ENCODE data around the gene SYNE3. TPM values are rescaled to one million over a fixed set of nuclear protein-coding genes. Genes with fewer than 3 reads are reported as not detected.

Gene SYNE3
- total RNA-seq, 1 experiment from 2014 or later, result 1.2 TPM

DNA sequence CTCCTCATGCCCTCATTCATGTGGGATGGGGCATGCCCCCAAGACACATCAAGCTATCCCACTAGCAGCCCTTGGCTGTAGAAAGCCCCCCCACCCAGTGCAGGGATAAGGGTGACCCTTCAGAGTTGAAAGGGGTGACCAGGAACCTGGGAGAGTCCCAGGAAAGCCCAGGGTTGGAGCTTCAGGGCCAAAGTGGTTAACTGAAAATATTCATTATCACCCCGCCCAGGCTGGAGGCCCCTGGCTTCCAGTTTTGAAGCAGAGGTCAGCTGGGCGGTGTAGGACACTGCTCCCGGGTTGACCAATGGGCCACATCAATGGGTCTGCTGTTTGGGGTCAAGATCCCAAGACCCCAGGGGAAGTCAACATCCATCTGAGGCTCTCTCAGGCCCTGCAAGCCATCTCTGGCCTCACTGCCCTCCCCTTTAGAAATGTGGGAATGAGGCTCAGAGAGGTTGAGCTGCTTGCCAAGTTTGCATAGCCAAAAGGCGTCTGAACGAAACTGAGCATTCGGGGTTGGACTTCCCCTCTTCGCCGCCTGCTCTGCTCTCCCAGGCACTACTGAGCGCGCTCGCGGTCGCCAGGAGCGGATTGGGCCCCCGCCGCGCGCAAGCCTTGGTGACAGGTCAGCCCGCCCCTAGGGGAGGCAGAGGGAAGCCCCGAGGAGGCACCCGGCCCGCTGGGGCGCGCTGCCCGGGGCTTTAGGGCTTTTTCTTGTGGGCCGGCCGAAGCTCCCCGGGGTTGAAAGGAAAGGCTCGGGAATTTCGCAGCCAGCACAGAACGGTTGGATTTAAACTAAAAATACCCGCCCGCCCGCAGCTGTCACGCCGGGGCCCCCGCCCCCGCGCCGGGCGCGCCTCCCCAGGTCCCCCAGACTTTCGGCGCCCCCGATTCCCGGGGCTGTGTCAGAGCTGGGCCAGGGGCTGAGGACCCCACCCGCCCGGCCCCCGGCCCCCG is 576 bp downstream of the SYNE3 start:
- ChIA-PET CTCF (interaction anchor here (0.6 kb wide), 1 partner anchor 63 kb away, joined by 3 read pairs; no protein-coding TSS in a partner anchor), POLR2A (ENCODE audit: unreplicated experiment) (no interaction called here)
- ATAC-seq (peak; percentile 58), DNase-seq (peak; percentile 40)
- H3K36me3 ChIP-seq (ENCODE audit: low read depth, low read length), result no peaks in the 10 kb centered on the region
- no peaks in the 10 kb centered on the region for H3F3A ChIP-seq (ENCODE audit: low read length, unreplicated experiment)
- peaks cover 20% of the 10 kb centered on the region for H3K4me1 ChIP-seq (ENCODE audit: insufficient read depth, low read length)
- no peaks in the 10 kb centered on the region for H3K9me3 ChIP-seq (ENCODE audit: low read length)
- H3K9ac ChIP-seq (ENCODE audit: low read length), result peak overlapping the region; percentile 47
- intact Hi-C loops (cut with micrococcal nuclease), result no loop called here
- no peak overlapping the region for H3K27ac ChIP-seq (ENCODE audit: low read length)
- TF ChIP-seq EZH2phosphoT487 (IDR thresholded peaks at IDR 0.05; ENCODE audit: borderline replicate concordance, low read length) (no peak), CTCF (conservative IDR thresholded peaks at IDR 0.05; ENCODE audit: low read depth, low read length) (peak; percentile 31; the same call in 1 of the 2 replicates)
- BruUV-seq (replicated peaks), result TSS peak; percentile 22
- H3K27me3 ChIP-seq (ENCODE audit: low read length), result no peaks in the 10 kb centered on the region
- H4K20me1 ChIP-seq (ENCODE audit: low read length), result no peaks in the 10 kb centered on the region
- H3K4me3 ChIP-seq (ENCODE audit: low read length), result peak overlapping the region; percentile 75
- no peaks in the 10 kb centered on the region for H3K9me2 ChIP-seq (replicated peaks; ENCODE audit: low read length)
- H3K79me2 ChIP-seq (ENCODE audit: low read length), result no peaks in the 10 kb centered on the region
- peak overlapping the region; percentile 91 for H2AFZ ChIP-seq (ENCODE audit: low read length)
- H3K4me2 ChIP-seq (ENCODE audit: low read length), result peak overlapping the region; percentile 97

DNA sequence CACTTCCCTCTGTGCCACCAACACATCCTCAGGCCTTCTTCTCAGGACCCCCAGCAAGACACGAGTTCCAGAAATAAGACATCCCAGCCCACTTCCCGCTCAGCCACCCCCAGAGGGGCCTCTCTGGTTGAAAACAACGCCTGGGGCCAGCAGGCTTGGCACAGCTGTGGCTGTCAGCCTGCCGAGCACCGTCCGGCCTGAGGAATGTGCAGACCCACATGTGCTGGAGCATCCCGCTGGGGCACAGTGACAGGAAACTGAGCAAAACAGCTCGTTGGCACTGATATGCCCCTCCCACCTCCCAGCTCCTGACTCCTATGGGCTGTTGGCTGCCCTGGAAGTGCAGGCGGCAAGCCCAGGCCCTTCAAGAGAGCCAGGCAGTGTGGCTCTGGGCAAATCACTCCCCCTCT is 1.4 kb downstream of the SYNE3 start:
- intact Hi-C loops (cut with micrococcal nuclease), result no loop called here
- H2AFZ ChIP-seq (ENCODE audit: low read length), result no peak overlapping the region
- BruUV-seq (replicated peaks), result no TSS peak
- H3K27me3 ChIP-seq (ENCODE audit: low read length), result no peaks in the 10 kb centered on the region
- POLR2A ChIA-PET (ENCODE audit: unreplicated experiment), result no interaction called here
- CTCF ChIA-PET, result no interaction called here
- no peak for DNase-seq
- H3K4me2 ChIP-seq (ENCODE audit: low read length), result no peak overlapping the region
- no peaks in the 10 kb centered on the region for H3K9me2 ChIP-seq (replicated peaks; ENCODE audit: low read length)
- H3K9ac ChIP-seq (ENCODE audit: low read length), result no peak overlapping the region
- no peaks in the 10 kb centered on the region for H3F3A ChIP-seq (ENCODE audit: low read length, unreplicated experiment)
- H3K9me3 ChIP-seq (ENCODE audit: low read length), result no peaks in the 10 kb centered on the region
- H4K20me1 ChIP-seq (ENCODE audit: low read length), result no peaks in the 10 kb centered on the region
- no peaks in the 10 kb centered on the region for H3K36me3 ChIP-seq (ENCODE audit: low read depth, low read length)
- H3K4me1 ChIP-seq (ENCODE audit: insufficient read depth, low read length), result peaks cover 15% of the 10 kb centered on the region
- TF ChIP-seq EZH2 (IDR thresholded peaks at IDR 0.05; ENCODE audit: low read length, unreplicated experiment) (no peak), CTCF (conservative IDR thresholded peaks at IDR 0.05; ENCODE audit: low read depth, low read length) (no peak), EZH2phosphoT487 (IDR thresholded peaks at IDR 0.05; ENCODE audit: borderline replicate concordance, low read length) (no peak)
- ATAC-seq, result no peak
- no peak overlapping the region for H3K4me3 ChIP-seq (ENCODE audit: low read length)
- H3K27ac ChIP-seq (ENCODE audit: low read length), result no peak overlapping the region
- no peaks in the 10 kb centered on the region for H3K79me2 ChIP-seq (ENCODE audit: low read length)
